Measurements from ENCODE around the gene CCKAR. TPM values are rescaled to one million over a fixed set of nuclear protein-coding genes. Genes with fewer than 3 reads are reported as not detected.

CCKAR gene
- total RNA-seq, 3 donors from 2014 or later, result 0.44 TPM; not detected in 2

GRCh38 chr4:26525771-26526150, 35.5 kb upstream of the CCKAR start:
- no peak for ATAC-seq
- no peak for DNase-seq
- Histone ChIP-seq H3K4me1 (ENCODE audit: low read depth) (no peaks in the 10 kb centered on the region), H3K36me3 (ENCODE audit: low read depth) (no peaks in the 10 kb centered on the region), H3K9me3 (no peaks in the 10 kb centered on the region), H3K4me3 (no peak overlapping the region)
- intact Hi-C loops (cut with DNase I, micrococcal nuclease), result no loop called here
- TF ChIP-seq, protein P1, sequence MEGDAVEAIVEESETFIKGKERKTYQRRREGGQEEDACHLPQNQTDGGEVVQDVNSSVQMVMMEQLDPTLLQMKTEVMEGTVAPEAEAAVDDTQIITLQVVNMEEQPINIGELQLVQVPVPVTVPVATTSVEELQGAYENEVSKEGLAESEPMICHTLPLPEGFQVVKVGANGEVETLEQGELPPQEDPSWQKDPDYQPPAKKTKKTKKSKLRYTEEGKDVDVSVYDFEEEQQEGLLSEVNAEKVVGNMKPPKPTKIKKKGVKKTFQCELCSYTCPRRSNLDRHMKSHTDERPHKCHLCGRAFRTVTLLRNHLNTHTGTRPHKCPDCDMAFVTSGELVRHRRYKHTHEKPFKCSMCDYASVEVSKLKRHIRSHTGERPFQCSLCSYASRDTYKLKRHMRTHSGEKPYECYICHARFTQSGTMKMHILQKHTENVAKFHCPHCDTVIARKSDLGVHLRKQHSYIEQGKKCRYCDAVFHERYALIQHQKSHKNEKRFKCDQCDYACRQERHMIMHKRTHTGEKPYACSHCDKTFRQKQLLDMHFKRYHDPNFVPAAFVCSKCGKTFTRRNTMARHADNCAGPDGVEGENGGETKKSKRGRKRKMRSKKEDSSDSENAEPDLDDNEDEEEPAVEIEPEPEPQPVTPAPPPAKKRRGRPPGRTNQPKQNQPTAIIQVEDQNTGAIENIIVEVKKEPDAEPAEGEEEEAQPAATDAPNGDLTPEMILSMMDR (IDR thresholded peaks at IDR 0.05), result no peak

- ATAC-seq (no peak), DNase-seq (no peak)
- Histone ChIP-seq H3K9me3 (no peaks in the 10 kb centered on the region), H3K4me3 (no peak overlapping the region), H3K4me1 (ENCODE audit: low read depth) (no peaks in the 10 kb centered on the region), H3K36me3 (ENCODE audit: low read depth) (no peaks in the 10 kb centered on the region)
- intact Hi-C loops (cut with DNase I, micrococcal nuclease), result no loop called here
- TF ChIP-seq, protein P1 (IDR thresholded peaks at IDR 0.05), result no peak
Observed at GRCh38 chr4:26525136-26525770, 35.0 kb upstream of the CCKAR start.

DNA sequence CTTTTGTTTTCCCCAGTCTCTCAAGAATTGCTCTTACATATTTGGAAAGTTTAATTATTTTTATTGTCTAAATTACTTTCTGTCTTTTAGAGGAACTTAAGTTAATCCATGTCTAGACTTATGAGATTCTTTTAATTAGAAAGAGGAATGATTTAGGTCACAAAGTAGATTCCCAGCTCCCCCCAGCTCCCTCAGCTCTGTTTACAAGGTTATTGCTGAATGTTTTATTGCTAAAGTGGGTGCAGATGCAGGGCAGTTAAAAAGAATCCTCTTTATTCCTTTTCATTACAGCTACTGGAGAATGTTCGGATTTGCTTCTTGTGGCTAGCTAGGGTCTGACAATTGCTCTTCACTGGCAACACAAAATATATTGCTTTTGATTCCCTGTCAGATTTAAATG, 33.7 kb upstream of the CCKAR start:
- TF ChIP-seq, protein P1 (IDR thresholded peaks at IDR 0.05), result no peak
- no peak for DNase-seq

DNA sequence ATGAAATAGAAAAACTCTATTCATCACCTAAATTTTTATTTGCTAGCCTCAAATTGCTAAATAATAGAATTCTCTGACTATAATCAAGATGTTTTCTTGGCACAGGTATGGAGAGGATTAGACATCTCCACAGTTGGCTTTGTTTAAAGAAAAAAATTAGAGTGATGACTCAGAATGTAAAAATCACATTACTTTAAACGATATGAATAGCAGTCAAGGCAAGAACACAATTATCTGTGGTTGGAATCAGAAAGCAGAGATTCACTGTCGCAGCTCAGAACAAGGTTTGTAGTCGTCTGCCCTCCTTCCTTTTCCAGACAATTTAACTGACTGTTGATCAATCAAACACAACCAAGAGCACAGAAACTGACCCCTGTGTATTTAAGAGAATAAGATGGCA, 32.2 kb upstream of the CCKAR start:
- ATAC-seq (no peak), DNase-seq (no peak)
- TF ChIP-seq, protein P1 (IDR thresholded peaks at IDR 0.05), result no peak
- H3K36me3 ChIP-seq (ENCODE audit: low read depth), result no peaks in the 10 kb centered on the region
- H3K4me3 ChIP-seq, result no peak overlapping the region
- H3K4me1 ChIP-seq (ENCODE audit: low read depth), result no peaks in the 10 kb centered on the region
- H3K9me3 ChIP-seq, result no peaks in the 10 kb centered on the region
- intact Hi-C loops (cut with DNase I, micrococcal nuclease), result no loop called here

More for the DNA sequence above, 33.7 kb upstream of the CCKAR start:
- ATAC-seq, result no peak
- Histone ChIP-seq H3K9me3 (no peaks in the 10 kb centered on the region), H3K4me1 (ENCODE audit: low read depth) (no peaks in the 10 kb centered on the region), H3K36me3 (ENCODE audit: low read depth) (no peaks in the 10 kb centered on the region), H3K4me3 (no peak overlapping the region)
- intact Hi-C loops (cut with DNase I, micrococcal nuclease), result no loop called here

- intact Hi-C loops (cut with DNase I, micrococcal nuclease), result no loop called here
- H3K36me3 ChIP-seq (ENCODE audit: low read depth), result no peaks in the 10 kb centered on the region
- DNase-seq (no peak), ATAC-seq (no peak)
- TF ChIP-seq, protein P1 (IDR thresholded peaks at IDR 0.05), result no peak
- H3K9me3 ChIP-seq, result no peaks in the 10 kb centered on the region
- H3K4me1 ChIP-seq (ENCODE audit: low read depth), result no peaks in the 10 kb centered on the region
- no peak overlapping the region for H3K4me3 ChIP-seq
Observed at GRCh38 chr4:26520728-26521450, 30.6 kb upstream of the CCKAR start.
